GOT3 (cell line): ENCODE results near the gene ALPK3.

ENCODE experiments used
- DNase-seq: peaks from one replicate; lab custom pipeline; 2025; ENCODE audit warnings: mixed read lengths; lab: John Stamatoyannopoulos, UW

ALPK3 gene

DNA sequence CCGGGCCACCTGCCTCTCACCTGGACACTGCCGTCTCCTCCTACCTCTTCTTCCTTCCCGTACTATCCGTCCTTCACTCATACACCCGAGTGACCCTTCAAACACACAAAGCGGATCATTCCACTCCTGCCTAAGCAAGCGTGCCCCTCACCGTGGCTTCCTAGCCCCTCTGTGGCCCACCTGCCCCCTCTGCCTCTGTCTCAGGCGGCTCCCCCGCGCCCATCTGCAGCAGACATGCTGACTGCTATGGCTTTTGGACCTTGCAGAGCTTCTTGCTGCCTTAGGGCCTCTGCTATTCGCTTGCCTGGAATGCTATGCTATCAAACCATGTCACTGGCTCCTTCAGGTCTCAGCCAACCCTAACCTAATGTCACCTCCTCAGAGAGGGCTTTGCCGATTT is 105.4 kb downstream of the ALPK3 start:
- DNase-seq: no peak
